Measurements from ENCODE around the gene CCDC187. TPM values are rescaled to one million over a fixed set of nuclear protein-coding genes. Genes with fewer than 3 reads are reported as not detected.

CCDC187 gene
- polyA plus RNA-seq, 3 donors = not detected

DNA sequence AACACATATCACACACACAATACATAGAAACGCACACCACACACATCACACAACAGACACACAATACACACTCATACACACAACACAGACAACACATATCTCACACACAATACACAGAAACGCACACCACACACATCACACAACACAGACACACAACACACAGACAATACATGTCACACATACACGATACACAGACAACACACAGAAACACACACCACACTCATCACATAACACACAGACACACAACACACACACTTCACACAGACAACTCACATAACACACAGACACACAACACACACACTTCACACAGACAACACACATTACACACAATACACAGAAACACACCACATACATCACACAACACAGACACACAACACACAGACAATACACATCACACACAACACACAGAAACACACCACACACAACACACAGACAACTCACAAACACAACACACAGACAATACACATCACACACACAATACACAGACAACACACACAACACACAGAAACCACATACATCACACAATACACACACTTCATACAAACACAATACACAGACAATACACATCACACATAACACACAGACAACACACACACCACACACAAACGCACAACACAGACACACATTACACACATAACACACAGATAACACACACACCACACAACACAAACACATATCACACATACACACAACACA, 4.3 kb upstream of the CCDC187 start:
- H3K9me3 Mint-ChIP-seq = no peaks in the 10 kb centered on the region
- H3K9ac ChIP-seq (ENCODE audit: insufficient read depth, low read length, poor library complexity, severe bottlenecking) = no peak overlapping the region
- TF ChIP-seq, protein P1, sequence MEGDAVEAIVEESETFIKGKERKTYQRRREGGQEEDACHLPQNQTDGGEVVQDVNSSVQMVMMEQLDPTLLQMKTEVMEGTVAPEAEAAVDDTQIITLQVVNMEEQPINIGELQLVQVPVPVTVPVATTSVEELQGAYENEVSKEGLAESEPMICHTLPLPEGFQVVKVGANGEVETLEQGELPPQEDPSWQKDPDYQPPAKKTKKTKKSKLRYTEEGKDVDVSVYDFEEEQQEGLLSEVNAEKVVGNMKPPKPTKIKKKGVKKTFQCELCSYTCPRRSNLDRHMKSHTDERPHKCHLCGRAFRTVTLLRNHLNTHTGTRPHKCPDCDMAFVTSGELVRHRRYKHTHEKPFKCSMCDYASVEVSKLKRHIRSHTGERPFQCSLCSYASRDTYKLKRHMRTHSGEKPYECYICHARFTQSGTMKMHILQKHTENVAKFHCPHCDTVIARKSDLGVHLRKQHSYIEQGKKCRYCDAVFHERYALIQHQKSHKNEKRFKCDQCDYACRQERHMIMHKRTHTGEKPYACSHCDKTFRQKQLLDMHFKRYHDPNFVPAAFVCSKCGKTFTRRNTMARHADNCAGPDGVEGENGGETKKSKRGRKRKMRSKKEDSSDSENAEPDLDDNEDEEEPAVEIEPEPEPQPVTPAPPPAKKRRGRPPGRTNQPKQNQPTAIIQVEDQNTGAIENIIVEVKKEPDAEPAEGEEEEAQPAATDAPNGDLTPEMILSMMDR (IDR thresholded peaks at IDR 0.05) = no peak
- no peaks in the 10 kb centered on the region for H3K36me3 Mint-ChIP-seq
- intact Hi-C loops (cut with micrococcal nuclease) = no loop called here
- H3K36me3 ChIP-seq (replicated peaks in 1 of 2; ENCODE audit: control insufficient read depth in 1 of 2, insufficient read depth in 2 of 2, low read length in 2 of 2) = no peaks in the 10 kb centered on the region
- no peak overlapping the region for H3K27ac ChIP-seq (ENCODE audit: low read depth in 1 of 2, low read length in 2 of 2)
- no peaks in the 10 kb centered on the region for H3K9me3 ChIP-seq (replicated peaks in 1 of 2; ENCODE audit: control insufficient read depth in 1 of 2, insufficient read depth in 1 of 2, low read length in 2 of 2)
- no peak overlapping the region for H2AFZ ChIP-seq (ENCODE audit: insufficient read depth, low read depth, low read length, poor library complexity, severe bottlenecking)
- H3K79me2 ChIP-seq (ENCODE audit: insufficient read depth, low read length) = no peaks in the 10 kb centered on the region
- peaks cover 4% of the 10 kb centered on the region for H3K4me1 Mint-ChIP-seq
- peaks cover 0 to 5% (median 2%) of the 10 kb centered on the region in 3 donors for H3K27me3 Mint-ChIP-seq (ENCODE audit: low read depth in 3 of 3)
- no peak overlapping the region for H3K4me3 ChIP-seq (replicated peaks in 1 of 3; ENCODE audit: low read depth in 2 of 3, low read length in 3 of 3)
- no peak for DNase-seq
- no peaks in the 10 kb centered on the region for H4K20me1 ChIP-seq (ENCODE audit: insufficient read depth, low read length)
- 94% methylated on average over 4 of the region's 4 CpGs for WGBS (ENCODE audit: insufficient coverage)
- H3K27ac Mint-ChIP-seq = no peak overlapping the region
- peaks cover 0 to 5% of the 10 kb centered on the region in 2 donors for H3K27me3 ChIP-seq (ENCODE audit: control insufficient read depth in 2 of 2, insufficient read depth in 2 of 2, low read length in 2 of 2)
- no peak overlapping the region for H3K4me2 ChIP-seq (replicated peaks; ENCODE audit: extremely low read depth, low read length, poor library complexity, severe bottlenecking)
- H3K4me3 Mint-ChIP-seq = no peak overlapping the region
- no peaks in the 10 kb centered on the region for H3K4me1 ChIP-seq (ENCODE audit: control insufficient read depth in 1 of 2, insufficient read depth in 2 of 2, low read length in 2 of 2)

DNA sequence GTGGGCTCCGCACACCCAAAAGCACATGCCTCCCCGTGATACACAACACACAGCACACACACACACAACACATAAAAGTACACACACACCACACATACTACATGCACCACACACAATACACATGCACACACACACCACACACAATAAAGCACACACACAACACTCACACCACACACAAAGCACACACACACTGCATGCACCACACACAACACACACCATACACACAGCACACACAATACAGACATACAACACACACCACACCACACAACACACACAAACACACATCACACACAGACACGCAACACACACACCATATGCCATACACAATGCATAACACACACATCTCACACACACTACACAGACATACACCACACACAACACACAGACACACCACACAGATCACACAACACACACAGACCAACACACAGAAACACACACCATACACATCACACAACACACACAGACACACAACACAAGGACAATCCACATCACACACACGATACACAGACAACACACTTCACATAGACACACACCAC, 3.4 kb upstream of the CCDC187 start:
- no peaks in the 10 kb centered on the region for H3K36me3 Mint-ChIP-seq
- intact Hi-C loops (cut with micrococcal nuclease) = no loop called here
- H3K79me2 ChIP-seq (ENCODE audit: insufficient read depth, low read length) = no peaks in the 10 kb centered on the region
- H3K9me3 ChIP-seq (replicated peaks in 1 of 2; ENCODE audit: control insufficient read depth in 1 of 2, insufficient read depth in 1 of 2, low read length in 2 of 2) = no peaks in the 10 kb centered on the region
- H3K4me3 Mint-ChIP-seq = no peak overlapping the region
- H3K9ac ChIP-seq (ENCODE audit: insufficient read depth, low read length, poor library complexity, severe bottlenecking) = no peak overlapping the region
- peaks cover 0 to 5% of the 10 kb centered on the region in 2 donors for H3K27me3 ChIP-seq (ENCODE audit: control insufficient read depth in 2 of 2, insufficient read depth in 2 of 2, low read length in 2 of 2)
- TF ChIP-seq, protein P1 (IDR thresholded peaks at IDR 0.05) = no peak
- H3K4me1 ChIP-seq (ENCODE audit: control insufficient read depth in 1 of 2, insufficient read depth in 2 of 2, low read length in 2 of 2) = no peaks in the 10 kb centered on the region
- H3K4me1 Mint-ChIP-seq = peaks cover 4% of the 10 kb centered on the region
- H3K4me2 ChIP-seq (replicated peaks; ENCODE audit: extremely low read depth, low read length, poor library complexity, severe bottlenecking) = no peak overlapping the region
- H3K36me3 ChIP-seq (replicated peaks in 1 of 2; ENCODE audit: control insufficient read depth in 1 of 2, insufficient read depth in 2 of 2, low read length in 2 of 2) = no peaks in the 10 kb centered on the region
- no peaks in the 10 kb centered on the region for H3K9me3 Mint-ChIP-seq
- no peak for DNase-seq
- no peaks in the 10 kb centered on the region for H4K20me1 ChIP-seq (ENCODE audit: insufficient read depth, low read length)
- H3K27ac Mint-ChIP-seq = no peak overlapping the region
- H3K4me3 ChIP-seq (replicated peaks in 1 of 3; ENCODE audit: low read depth in 2 of 3, low read length in 3 of 3) = no peak overlapping the region
- peaks cover 0 to 5% (median 2%) of the 10 kb centered on the region in 3 donors for H3K27me3 Mint-ChIP-seq (ENCODE audit: low read depth in 3 of 3)
- no peak overlapping the region for H3K27ac ChIP-seq (ENCODE audit: low read depth in 1 of 2, low read length in 2 of 2)
- WGBS (ENCODE audit: insufficient coverage) = 85% methylated on average over 4 of the region's 4 CpGs
- H2AFZ ChIP-seq (ENCODE audit: insufficient read depth, low read depth, low read length, poor library complexity, severe bottlenecking) = no peak overlapping the region
